ENCODE measurements around the gene DCLK2.

DCLK2 gene

GRCh38 chr4:150136481-150136880 lies 58.2 kb downstream of the DCLK2 start:
- H3K36me3 ChIP-seq (ENCODE audit: insufficient read depth, low read length) = no peaks in the 10 kb centered on the region
- H3K27ac ChIP-seq (ENCODE audit: low read depth, low read length) = no peak overlapping the region
- H3K9ac ChIP-seq (ENCODE audit: low read length) = no peak overlapping the region
- H3K4me3 ChIP-seq (ENCODE audit: low read depth in 1 of 2, low read length in 2 of 2) = no peak overlapping the region
- peaks cover 12% of the 10 kb centered on the region for H3K4me1 ChIP-seq (ENCODE audit: insufficient read depth, low read length)
- no peaks in the 10 kb centered on the region for H3K27me3 ChIP-seq (ENCODE audit: control insufficient read depth in 1 of 2, insufficient read depth in 2 of 2, low read length in 2 of 2)
- no peaks in the 10 kb centered on the region for H3K9me3 ChIP-seq (ENCODE audit: low read length)

DNA sequence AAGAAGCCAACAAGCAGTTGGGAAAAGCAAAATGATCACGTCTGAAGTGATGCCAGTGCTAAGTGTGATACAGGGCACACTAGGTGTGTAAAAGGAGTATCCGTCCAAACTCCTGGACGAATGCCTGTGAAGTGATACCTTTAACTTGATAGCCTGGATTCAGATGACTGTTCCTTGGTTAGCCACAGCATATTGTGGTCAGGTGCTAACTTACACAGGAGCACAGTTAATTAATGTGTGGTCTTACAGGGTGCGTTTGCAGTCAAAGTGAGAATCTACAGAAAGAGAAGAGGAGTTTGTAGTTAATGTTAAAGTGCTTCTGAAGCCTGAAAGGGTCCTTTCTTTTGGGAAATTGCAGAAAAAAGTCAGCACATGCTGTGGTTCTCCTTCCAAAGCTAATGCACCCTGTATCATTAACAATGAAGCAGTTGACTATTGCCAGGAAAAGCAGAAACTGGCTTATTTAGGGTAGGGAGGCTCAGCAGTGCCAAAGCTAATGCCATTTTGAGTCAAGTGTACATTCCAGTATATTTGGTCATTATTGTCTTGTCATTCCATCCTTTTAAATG lies 61.1 kb downstream of the DCLK2 start:
- Histone ChIP-seq H3K36me3 (ENCODE audit: insufficient read depth, low read length) (no peaks in the 10 kb centered on the region), H3K4me1 (ENCODE audit: insufficient read depth, low read length) (peaks cover 15% of the 10 kb centered on the region), H3K27me3 (ENCODE audit: control insufficient read depth in 1 of 2, insufficient read depth in 2 of 2, low read length in 2 of 2) (no peaks in the 10 kb centered on the region), H3K9me3 (ENCODE audit: low read length) (no peaks in the 10 kb centered on the region), H3K9ac (ENCODE audit: low read length) (no peak overlapping the region), H3K27ac (ENCODE audit: low read depth, low read length) (no peak overlapping the region), H3K4me3 (ENCODE audit: low read depth in 1 of 2, low read length in 2 of 2) (no peak overlapping the region)

GRCh38 chr4:150140774-150141400 lies 62.6 kb downstream of the DCLK2 start:
- no peak overlapping the region for H3K9ac ChIP-seq (ENCODE audit: low read length)
- H3K4me3 ChIP-seq (ENCODE audit: low read depth in 1 of 2, low read length in 2 of 2) = no peak overlapping the region
- H3K27ac ChIP-seq (ENCODE audit: low read depth, low read length) = no peak overlapping the region
- H3K4me1 ChIP-seq (ENCODE audit: insufficient read depth, low read length) = peaks cover 20% of the 10 kb centered on the region
- no peaks in the 10 kb centered on the region for H3K9me3 ChIP-seq (ENCODE audit: low read length)
- no peaks in the 10 kb centered on the region for H3K36me3 ChIP-seq (ENCODE audit: insufficient read depth, low read length)
- H3K27me3 ChIP-seq (ENCODE audit: control insufficient read depth in 1 of 2, insufficient read depth in 2 of 2, low read length in 2 of 2) = no peaks in the 10 kb centered on the region

DNA sequence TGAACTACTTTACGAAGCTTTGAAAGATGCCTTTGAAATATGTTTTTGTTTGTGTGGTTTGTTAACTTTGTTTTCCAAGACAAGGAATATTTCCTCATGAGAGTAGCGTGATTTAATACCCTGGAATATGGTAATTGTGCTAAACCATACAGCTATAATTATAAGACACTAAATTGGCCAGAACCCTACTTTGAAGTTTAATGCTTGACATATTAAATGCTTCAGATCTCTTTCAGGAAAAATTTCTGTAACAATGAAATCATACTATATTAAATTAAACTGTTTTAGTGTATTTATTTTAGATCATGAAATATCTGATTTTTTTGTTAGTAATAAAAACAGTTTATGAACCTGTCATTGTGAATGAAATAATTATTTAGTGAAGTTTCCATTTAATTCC lies 63.5 kb downstream of the DCLK2 start:
- peaks cover 26% of the 10 kb centered on the region for H3K4me1 ChIP-seq (ENCODE audit: insufficient read depth, low read length)
- no peaks in the 10 kb centered on the region for H3K9me3 ChIP-seq (ENCODE audit: low read length)
- H3K36me3 ChIP-seq (ENCODE audit: insufficient read depth, low read length) = no peaks in the 10 kb centered on the region
- no peak overlapping the region for H3K27ac ChIP-seq (ENCODE audit: low read depth, low read length)
- no peak overlapping the region for H3K9ac ChIP-seq (ENCODE audit: low read length)
- H3K27me3 ChIP-seq (ENCODE audit: control insufficient read depth in 1 of 2, insufficient read depth in 2 of 2, low read length in 2 of 2) = no peaks in the 10 kb centered on the region
- H3K4me3 ChIP-seq (ENCODE audit: low read depth in 1 of 2, low read length in 2 of 2) = no peak overlapping the region

- Histone ChIP-seq H3K9ac (ENCODE audit: low read length) (no peak overlapping the region), H3K9me3 (ENCODE audit: low read length) (no peaks in the 10 kb centered on the region), H3K4me1 (ENCODE audit: insufficient read depth, low read length) (peaks cover 26% of the 10 kb centered on the region), H3K27me3 (ENCODE audit: control insufficient read depth in 1 of 2, insufficient read depth in 2 of 2, low read length in 2 of 2) (no peaks in the 10 kb centered on the region), H3K36me3 (ENCODE audit: insufficient read depth, low read length) (no peaks in the 10 kb centered on the region), H3K4me3 (ENCODE audit: low read depth in 1 of 2, low read length in 2 of 2) (no peak overlapping the region), H3K27ac (ENCODE audit: low read depth, low read length) (no peak overlapping the region)
Measured at GRCh38 chr4:150142831-150143230, 64.6 kb downstream of the DCLK2 start.

GRCh38 chr4:150145090-150145945 lies 67.1 kb downstream of the DCLK2 start:
- Histone ChIP-seq H3K36me3 (ENCODE audit: insufficient read depth, low read length) (no peaks in the 10 kb centered on the region), H3K4me1 (ENCODE audit: insufficient read depth, low read length) (peaks cover 28% of the 10 kb centered on the region), H3K27ac (ENCODE audit: low read depth, low read length) (no peak overlapping the region), H3K9ac (ENCODE audit: low read length) (no peak overlapping the region), H3K4me3 (ENCODE audit: low read depth in 1 of 2, low read length in 2 of 2) (no peak overlapping the region), H3K27me3 (ENCODE audit: control insufficient read depth in 1 of 2, insufficient read depth in 2 of 2, low read length in 2 of 2) (no peaks in the 10 kb centered on the region), H3K9me3 (ENCODE audit: low read length) (no peaks in the 10 kb centered on the region)

DNA sequence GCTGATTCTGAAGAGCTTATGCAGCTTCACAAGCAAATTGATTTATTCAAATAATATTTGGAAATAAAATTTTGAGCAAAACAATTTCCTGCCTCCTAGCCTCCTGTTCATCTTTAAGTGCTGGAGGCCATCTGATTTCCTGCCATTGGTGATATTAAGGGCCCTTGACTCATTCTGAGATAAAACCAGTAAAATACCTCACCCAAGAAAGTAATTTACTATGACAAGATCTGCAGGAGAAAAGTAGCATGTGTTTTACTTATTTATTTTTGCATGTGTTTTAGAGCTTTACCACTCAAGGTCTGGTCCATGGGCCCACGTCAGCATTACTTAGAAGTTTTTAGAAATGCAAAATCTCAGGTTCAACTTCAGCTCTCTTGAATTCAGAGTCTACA lies 67.7 kb downstream of the DCLK2 start:
- no peaks in the 10 kb centered on the region for H3K36me3 ChIP-seq (ENCODE audit: insufficient read depth, low read length)
- H3K27me3 ChIP-seq (ENCODE audit: control insufficient read depth in 1 of 2, insufficient read depth in 2 of 2, low read length in 2 of 2) = no peaks in the 10 kb centered on the region
- H3K4me3 ChIP-seq (ENCODE audit: low read depth in 1 of 2, low read length in 2 of 2) = no peak overlapping the region
- no peaks in the 10 kb centered on the region for H3K9me3 ChIP-seq (ENCODE audit: low read length)
- H3K9ac ChIP-seq (ENCODE audit: low read length) = no peak overlapping the region
- peaks cover 34% of the 10 kb centered on the region for H3K4me1 ChIP-seq (ENCODE audit: insufficient read depth, low read length)
- no peak overlapping the region for H3K27ac ChIP-seq (ENCODE audit: low read depth, low read length)

GRCh38 chr4:150149381-150149780 lies 71.1 kb downstream of the DCLK2 start:
- Histone ChIP-seq H3K4me3 (ENCODE audit: low read depth in 1 of 2, low read length in 2 of 2) (no peak overlapping the region), H3K27me3 (ENCODE audit: control insufficient read depth in 1 of 2, insufficient read depth in 2 of 2, low read length in 2 of 2) (no peaks in the 10 kb centered on the region), H3K9ac (ENCODE audit: low read length) (no peak overlapping the region), H3K27ac (ENCODE audit: low read depth, low read length) (no peak overlapping the region), H3K4me1 (ENCODE audit: insufficient read depth, low read length) (peaks cover 42% of the 10 kb centered on the region), H3K9me3 (ENCODE audit: low read length) (no peaks in the 10 kb centered on the region), H3K36me3 (ENCODE audit: insufficient read depth, low read length) (no peaks in the 10 kb centered on the region)

DNA sequence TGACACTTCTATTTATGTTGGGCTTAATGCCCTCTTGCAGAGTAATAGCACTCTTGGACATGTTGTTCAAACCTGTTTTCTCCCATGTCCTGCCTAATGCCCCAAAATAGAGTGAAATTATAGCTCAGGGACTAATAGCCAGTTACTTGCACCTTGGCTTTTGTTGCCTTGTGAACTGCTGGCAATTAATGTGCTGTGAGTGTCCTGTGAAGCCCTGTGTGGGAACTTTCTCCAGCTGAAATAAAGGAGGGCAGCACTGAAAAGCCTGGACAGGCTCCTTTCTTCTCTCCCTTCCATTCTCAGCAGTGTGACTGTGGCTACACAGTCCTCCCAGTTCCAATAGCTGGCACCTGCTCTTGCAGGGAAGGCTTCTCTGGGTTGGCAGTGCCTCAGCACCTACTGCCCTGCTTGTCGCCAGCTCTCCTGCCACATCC lies 72.4 kb downstream of the DCLK2 start:
- no peak overlapping the region for H3K27ac ChIP-seq (ENCODE audit: low read depth, low read length)
- no peak overlapping the region for H3K9ac ChIP-seq (ENCODE audit: low read length)
- H3K4me3 ChIP-seq (ENCODE audit: low read depth in 1 of 2, low read length in 2 of 2) = no peak overlapping the region
- no peaks in the 10 kb centered on the region for H3K36me3 ChIP-seq (ENCODE audit: insufficient read depth, low read length)
- H3K9me3 ChIP-seq (ENCODE audit: low read length) = no peaks in the 10 kb centered on the region
- H3K27me3 ChIP-seq (ENCODE audit: control insufficient read depth in 1 of 2, insufficient read depth in 2 of 2, low read length in 2 of 2) = no peaks in the 10 kb centered on the region
- peaks cover 39% of the 10 kb centered on the region for H3K4me1 ChIP-seq (ENCODE audit: insufficient read depth, low read length)

- no peaks in the 10 kb centered on the region for H3K36me3 ChIP-seq (ENCODE audit: insufficient read depth, low read length)
- peaks cover 31% of the 10 kb centered on the region for H3K4me1 ChIP-seq (ENCODE audit: insufficient read depth, low read length)
- H3K9ac ChIP-seq (ENCODE audit: low read length) = no peak overlapping the region
- H3K27ac ChIP-seq (ENCODE audit: low read depth, low read length) = no peak overlapping the region
- no peaks in the 10 kb centered on the region for H3K27me3 ChIP-seq (ENCODE audit: control insufficient read depth in 1 of 2, insufficient read depth in 2 of 2, low read length in 2 of 2)
- H3K4me3 ChIP-seq (ENCODE audit: low read depth in 1 of 2, low read length in 2 of 2) = no peak overlapping the region
- H3K9me3 ChIP-seq (ENCODE audit: low read length) = no peaks in the 10 kb centered on the region
Measured at GRCh38 chr4:150152766-150153165, 74.5 kb downstream of the DCLK2 start.

GRCh38 chr4:150155391-150155790 lies 77.1 kb downstream of the DCLK2 start:
- no peak overlapping the region for H3K27ac ChIP-seq (ENCODE audit: low read depth, low read length)
- no peaks in the 10 kb centered on the region for H3K27me3 ChIP-seq (ENCODE audit: control insufficient read depth in 1 of 2, insufficient read depth in 2 of 2, low read length in 2 of 2)
- no peaks in the 10 kb centered on the region for H3K36me3 ChIP-seq (ENCODE audit: insufficient read depth, low read length)
- no peak overlapping the region for H3K4me3 ChIP-seq (ENCODE audit: low read depth in 1 of 2, low read length in 2 of 2)
- no peak overlapping the region for H3K9ac ChIP-seq (ENCODE audit: low read length)
- H3K9me3 ChIP-seq (ENCODE audit: low read length) = no peaks in the 10 kb centered on the region
- peaks cover 21% of the 10 kb centered on the region for H3K4me1 ChIP-seq (ENCODE audit: insufficient read depth, low read length)
